Body of pancreas (tissue), 4 donors: ENCODE measurements around the gene CNNM3. TPM values are rescaled to one million over a fixed set of nuclear protein-coding genes. Genes with fewer than 3 reads are reported as not detected.

ENCODE experiments used
- ATAC-seq: fragments of 150-250 bp; one replicate; pipeline ENCODE4 v1.9.1; 2016
- DNase-seq, 4 donors: peaks; one replicate each; pipeline ENCODE4 v3.0.0-alpha.2; 2019
- H3K27ac ChIP-seq, 4 donors: fragments of 200-600 bp; sonication (generic); 1 replicate in 3 of 4; 2 replicates in 1 of 4; pipeline versions ENCODE4 v1.5.1 to v1.6.1; 2016 to 2019; ENCODE audit warnings: mild to moderate bottlenecking in 1 of 4, mixed read lengths in 1 of 4, moderate library complexity in 1 of 4
- H3K27me3 ChIP-seq, 2 donors: fragments of 200-600 bp; sonication (generic); one replicate each; pipeline ENCODE4 v1.6.0; 2016; ENCODE audit warnings: mild to moderate bottlenecking in 1 of 2
- H3K36me3 ChIP-seq, 2 donors: fragments of 200-600 bp; sonication (generic); replicated peaks in 1 of 2; 2 replicates each; pipeline ENCODE4 v1.5.1; 2016; ENCODE audit warnings: low read depth in 2 of 2; ENCODE audit not compliant: insufficient read depth in 1 of 2
- H3K4me1 ChIP-seq: fragments of 200-600 bp; sonication (generic); one replicate; pipeline ENCODE4 v1.6.0; 2016
- H3K4me3 ChIP-seq, 2 donors: fragments of 200-600 bp; sonication (generic); 1 replicate in 1 of 2; 2 replicates in 1 of 2; pipeline ENCODE4 v1.5.1; 2016 to 2019
- H3K9me3 ChIP-seq, 3 donors: fragments of 200-600 bp; sonication (generic); 1 replicate in 2 of 3; 2 replicates in 1 of 3; pipeline ENCODE4 v1.5.1; 2016
- CTCF ChIP-seq, 7 experiments: fragments of 450-650 bp in 4 of 7; fragments of 200-600 bp in 3 of 7; sonication (generic) in 3 of 7; IDR thresholded peaks; one replicate each; pipeline ENCODE4 v1.5.1; 2016 to 2019; ENCODE audit warnings: antibody characterized with exemption in 7 of 7
- POLR2A ChIP-seq, 3 donors: fragments of 450-650 bp; IDR thresholded peaks; one replicate each; pipeline ENCODE4 v1.6.1; 2016; ENCODE audit warnings: antibody characterized with exemption in 3 of 3, mild to moderate bottlenecking in 2 of 3
- WGBS, 2 donors: methylation state at CpG; one replicate each; pipeline ENCODE4 v1.1.5; 2017; 5-methylcytosine and 5-hydroxymethylcytosine counted together
- intact Hi-C: fragments of 100-400 bp; cut with DNase I; formaldehyde crosslinking; loops from one replicate; pipeline ENCODE4 v1.15.1; 2023
- total RNA-seq, 2 donors: library from RNA; depleted of rRNA; stranded (reverse); fragments of >200 nt; gene quantifications; one replicate each; pipeline ENCODE4 v1.1.0, GENCODE V29; 2016

The CNNM3 gene
- 10 to 100 TPM; 18.2 to 57.7 TPM for total RNA-seq

- Histone ChIP-seq H3K4me1 (peaks cover 51% of the 10 kb centered on the region), H3K9me3 (no peaks in the 10 kb centered on the region), H3K4me3 (peak within 1 kb of the TSS; percentile 62 to 69), H3K27me3 (no peaks in the 10 kb centered on the region), H3K36me3 (no peaks in the 10 kb centered on the region), H3K27ac (peak within 1 kb of the TSS; percentile 84 to 94 (median 90))
- WGBS, 2 donors, result 0% methylated on average over 6 to 36 of the region's 103 CpGs
- intact Hi-C loops, result no loop called here
- ATAC-seq (peak; percentile 89), DNase-seq (peak; percentile 95 to 97 (median 96))
- TF ChIP-seq POLR2A (IDR thresholded peaks at IDR 0.05) (peak; percentile 75 to 86 (median 77)), CTCF (IDR thresholded peaks at IDR 0.05) (peak; percentile 58 to 74 (median 72))
These were observed at the start of gene CNNM3 for GRCh38 chr2:96816127-96816835. Gene CNNM3 (plus strand): TSS chr2:96816268. CDS start chr2:96816278, 10 bp downstream.

- H3K27ac ChIP-seq, result no peak overlapping the region
- no peaks in the 10 kb centered on the region for H3K9me3 ChIP-seq
- intact Hi-C loops, result no loop called here
- no peaks in the 10 kb centered on the region for H3K36me3 ChIP-seq
- ATAC-seq (no peak), DNase-seq (no peak)
- no peaks in the 10 kb centered on the region for H3K27me3 ChIP-seq
- WGBS, 2 donors, result 82 to 97% methylated on average over 5 to 9 of the region's 9 CpGs
- H3K4me3 ChIP-seq, result no peak overlapping the region
- H3K4me1 ChIP-seq, result peaks cover 43% of the 10 kb centered on the region
- TF ChIP-seq CTCF (IDR thresholded peaks at IDR 0.05), result no peak
- no peak for TF ChIP-seq POLR2A (IDR thresholded peaks at IDR 0.05)
These were observed 48.8 kb upstream of the CNNM3 start for GRCh38 chr2:96767135-96767871.

GRCh38 chr2:96768083-96768561 lies 47.9 kb upstream of the CNNM3 start:
- intact Hi-C loops, result no loop called here
- Histone ChIP-seq H3K27ac (no peak overlapping the region), H3K4me1 (peaks cover 35% of the 10 kb centered on the region), H3K36me3 (no peaks in the 10 kb centered on the region), H3K4me3 (no peak overlapping the region), H3K27me3 (no peaks in the 10 kb centered on the region), H3K9me3 (no peaks in the 10 kb centered on the region)
- no peak for DNase-seq
- 82 to 83% methylated on average over 8 of the region's 8 CpGs for WGBS, 2 donors
- ATAC-seq, result no peak
- TF ChIP-seq POLR2A (IDR thresholded peaks at IDR 0.05) (no peak), CTCF (IDR thresholded peaks at IDR 0.05) (no peak)

- intact Hi-C loops, result no loop called here
- peak; percentile 19 for ATAC-seq
- peak in 2 of 4 donors; percentile 37 to 54 for DNase-seq
- no peak for TF ChIP-seq POLR2A (IDR thresholded peaks at IDR 0.05)
- no peak for TF ChIP-seq CTCF (IDR thresholded peaks at IDR 0.05)
- no peak overlapping the region for H3K4me3 ChIP-seq
- no peaks in the 10 kb centered on the region for H3K27me3 ChIP-seq
- peak overlapping the region in 1 of 4 donors; percentile 34 for H3K27ac ChIP-seq
- no peaks in the 10 kb centered on the region for H3K36me3 ChIP-seq
- peaks cover 18% of the 10 kb centered on the region for H3K4me1 ChIP-seq
- H3K9me3 ChIP-seq, result no peaks in the 10 kb centered on the region
- WGBS, 2 donors, result 41 to 59% methylated on average over 3 to 7 of the region's 7 CpGs
These were observed 46.3 kb upstream of the CNNM3 start for GRCh38 chr2:96769814-96770213.
